GM18507 (cell line): ENCODE measurements around the gene GUCD1.
"Not testable (repeated sequence)": the region's sequence is repeated elsewhere in the genome, so short reads cannot be mapped to it uniquely, and the experiment has no call there.

Source experiments
- DNase-seq: peaks from one replicate; pipeline ENCODE4 v3.0.0; 2011; ENCODE audit warnings: low read depth; ENCODE audit not compliant: insufficient read length; ENCODE audit errors: extremely low spot score
- FAIRE-seq: peaks from 2 replicates; lab custom pipeline; 2011; peaks lifted over from hg19 to GRCh38; lab: Jason Lieb, UNC

The GUCD1 gene

GRCh38 chr22:24554313-24555164 lies at the start of gene GUCD1:
TSS of gene GUCD1 (minus strand) at chr22:24555138. CDS start at chr22:24554991, 147 bp downstream.
- peak; percentile 76 for FAIRE-seq
- DNase-seq: no peak

GRCh38 chr22:24603770-24604629 lies 49.1 kb upstream of the GUCD1 start:
- FAIRE-seq: peak; percentile 86
- DNase-seq: not testable (repeated sequence)

- not testable (repeated sequence) for DNase-seq, FAIRE-seq
These were observed 48.2 kb upstream of the GUCD1 start, which contains the start of gene GGT1 for GRCh38 chr22:24602847-24603769. TSS of gene GGT1 (plus strand) at chr22:24603193. CDS start at chr22:24611082, 7,889 bp downstream.

GRCh38 chr22:24602105-24602749 lies 47.3 kb upstream of the GUCD1 start:
- DNase-seq, FAIRE-seq: not testable (repeated sequence)

GRCh38 chr22:24601217-24602104 lies 46.5 kb upstream of the GUCD1 start:
- DNase-seq (no peak), FAIRE-seq (peak; percentile 74)

GRCh38 chr22:24599958-24600715 lies 45.2 kb upstream of the GUCD1 start:
- not testable (repeated sequence) for FAIRE-seq, DNase-seq

GRCh38 chr22:24599514-24599913 lies 44.6 kb upstream of the GUCD1 start:
- DNase-seq (no peak), FAIRE-seq (no peak)

- not testable (repeated sequence) for FAIRE-seq, DNase-seq
These were observed 42.1 kb upstream of the GUCD1 start for GRCh38 chr22:24597076-24597475.

GRCh38 chr22:24595863-24596262 lies 40.9 kb upstream of the GUCD1 start:
- FAIRE-seq: no peak

GRCh38 chr22:24595228-24595627 lies 40.3 kb upstream of the GUCD1 start:
- FAIRE-seq (no peak), DNase-seq (no peak)

More at GRCh38 chr22:24595863-24596262, 40.9 kb upstream of the GUCD1 start:
- DNase-seq: no peak

- DNase-seq (no peak), FAIRE-seq (no peak)
These were observed 39.7 kb upstream of the GUCD1 start for GRCh38 chr22:24594569-24595120.

- FAIRE-seq (no peak), DNase-seq (no peak)
These were observed 39.1 kb upstream of the GUCD1 start for GRCh38 chr22:24593836-24594568.

GRCh38 chr22:24593559-24593835 lies 38.6 kb upstream of the GUCD1 start:
- DNase-seq, FAIRE-seq: not testable (repeated sequence)

- DNase-seq (peak; percentile 79), FAIRE-seq (peak; percentile 82)
These were observed 38.1 kb upstream of the GUCD1 start, which contains the start of gene LRRC75B for GRCh38 chr22:24592851-24593558. TSS of gene LRRC75B (minus strand) at chr22:24593073. CDS start at chr22:24593039, 34 bp downstream.

GRCh38 chr22:24592058-24592850 lies 37.3 kb upstream of the GUCD1 start:
- DNase-seq (no peak), FAIRE-seq (peak; percentile 61)
